HepG2 (cell line): ENCODE data around the gene ANO1.

ENCODE experiments used
- CEBPB ChIP-seq: IDR thresholded peaks from 2 replicates; pipeline ENCODE4 v1.6.1; 2011; ENCODE audit warnings: low read depth, low read length, improper control_type of control experiment, borderline replicate concordance
- CTCF ChIP-seq: sonication (generic); formaldehyde crosslinking; IDR thresholded peaks from 2 replicates; pipeline ENCODE4 v1.5.0; 2020; ENCODE audit warnings: mild to moderate bottlenecking, missing genetic modification reagents, moderate library complexity
- SRSF4 ChIP-seq: fragments of 200-400 bp; formaldehyde crosslinking; IDR thresholded peaks from one replicate; pipeline ENCODE4 v1.6.1; 2018; ENCODE audit warnings: mild to moderate bottlenecking, low read depth, low read length, moderate library complexity; ENCODE audit not compliant: poor library complexity, severe bottlenecking
- ZBTB44 ChIP-seq: sonication (generic); formaldehyde crosslinking; IDR thresholded peaks from 2 replicates; pipeline ENCODE4 v1.4.0; 2020; ENCODE audit warnings: missing genetic modification reagents

GRCh38 chr11:70115778-70116177 lies 37.7 kb downstream of the ANO1 start:
- no peak for TF ChIP-seq CEBPB
- TF ChIP-seq ZBTB44 = no peak
- TF ChIP-seq SRSF4 = no peak
- TF ChIP-seq CTCF (CRISPR knock-in tag) = no peak
